Measurements from ENCODE around the gene FAT1.

FAT1 gene

GRCh38 chr4:186736466-186736865, 12.8 kb upstream of the FAT1 start:
- no peaks in the 10 kb centered on the region for H3K9me3 ChIP-seq (ENCODE audit: control insufficient read depth in 1 of 2, low read length in 2 of 2)
- H3K27me3 ChIP-seq (ENCODE audit: control insufficient read depth in 1 of 2, insufficient read depth in 2 of 2, low read length in 2 of 2) = no peaks in the 10 kb centered on the region
- no peak overlapping the region for H3K9ac ChIP-seq (ENCODE audit: low read depth in 1 of 2, low read length in 2 of 2)
- H3K4me3 ChIP-seq (ENCODE audit: low read depth in 1 of 2, low read length in 2 of 2) = no peak overlapping the region
- H3K36me3 ChIP-seq (ENCODE audit: control insufficient read depth in 1 of 2, insufficient read depth in 2 of 2, low read length in 2 of 2) = no peaks in the 10 kb centered on the region
- H3K27ac ChIP-seq (ENCODE audit: low read depth, low read length) = no peak overlapping the region
- H3K4me1 ChIP-seq (ENCODE audit: control insufficient read depth in 1 of 2, insufficient read depth in 2 of 2, low read length in 2 of 2) = peaks cover 12 to 17% of the 10 kb centered on the region in 2 donors

- H3K36me3 ChIP-seq (ENCODE audit: control insufficient read depth in 1 of 2, insufficient read depth in 2 of 2, low read length in 2 of 2) = no peaks in the 10 kb centered on the region
- H3K27me3 ChIP-seq (ENCODE audit: control insufficient read depth in 1 of 2, insufficient read depth in 2 of 2, low read length in 2 of 2) = no peaks in the 10 kb centered on the region
- no peak overlapping the region for H3K9ac ChIP-seq (ENCODE audit: low read depth in 1 of 2, low read length in 2 of 2)
- H3K27ac ChIP-seq (ENCODE audit: low read depth, low read length) = no peak overlapping the region
- no peak overlapping the region for H3K4me3 ChIP-seq (ENCODE audit: low read depth in 1 of 2, low read length in 2 of 2)
- no peaks in the 10 kb centered on the region for H3K9me3 ChIP-seq (ENCODE audit: control insufficient read depth in 1 of 2, low read length in 2 of 2)
- peaks cover 6 to 9% of the 10 kb centered on the region in 2 donors for H3K4me1 ChIP-seq (ENCODE audit: control insufficient read depth in 1 of 2, insufficient read depth in 2 of 2, low read length in 2 of 2)
These were observed 10.6 kb upstream of the FAT1 start for GRCh38 chr4:186734251-186734650.

GRCh38 chr4:186733778-186734177, 10.1 kb upstream of the FAT1 start:
- Histone ChIP-seq H3K27ac (ENCODE audit: low read depth, low read length) (no peak overlapping the region), H3K27me3 (ENCODE audit: control insufficient read depth in 1 of 2, insufficient read depth in 2 of 2, low read length in 2 of 2) (no peaks in the 10 kb centered on the region), H3K9me3 (ENCODE audit: control insufficient read depth in 1 of 2, low read length in 2 of 2) (no peaks in the 10 kb centered on the region), H3K4me3 (ENCODE audit: low read depth in 1 of 2, low read length in 2 of 2) (no peak overlapping the region), H3K4me1 (ENCODE audit: control insufficient read depth in 1 of 2, insufficient read depth in 2 of 2, low read length in 2 of 2) (peaks cover 6 to 14% of the 10 kb centered on the region in 2 donors), H3K9ac (ENCODE audit: low read depth in 1 of 2, low read length in 2 of 2) (no peak overlapping the region), H3K36me3 (ENCODE audit: control insufficient read depth in 1 of 2, insufficient read depth in 2 of 2, low read length in 2 of 2) (no peaks in the 10 kb centered on the region)

- H3K27me3 ChIP-seq (ENCODE audit: control insufficient read depth in 1 of 2, insufficient read depth in 2 of 2, low read length in 2 of 2) = peaks cover 0 to 3% of the 10 kb centered on the region in 2 donors
- H3K27ac ChIP-seq (ENCODE audit: low read depth, low read length) = no peak overlapping the region
- H3K4me1 ChIP-seq (ENCODE audit: control insufficient read depth in 1 of 2, insufficient read depth in 2 of 2, low read length in 2 of 2) = peaks cover 6 to 17% of the 10 kb centered on the region in 2 donors
These were observed 7.0 kb upstream of the FAT1 start for GRCh38 chr4:186730621-186731020.

GRCh38 chr4:186729856-186730255, 6.2 kb upstream of the FAT1 start:
- no peak overlapping the region for H3K27ac ChIP-seq (ENCODE audit: low read depth, low read length)
- H3K36me3 ChIP-seq (ENCODE audit: control insufficient read depth in 1 of 2, insufficient read depth in 2 of 2, low read length in 2 of 2) = no peaks in the 10 kb centered on the region
- H3K9me3 ChIP-seq (ENCODE audit: control insufficient read depth in 1 of 2, low read length in 2 of 2) = no peaks in the 10 kb centered on the region
- H3K4me1 ChIP-seq (ENCODE audit: control insufficient read depth in 1 of 2, insufficient read depth in 2 of 2, low read length in 2 of 2) = peaks cover 6 to 17% of the 10 kb centered on the region in 2 donors
- H3K27me3 ChIP-seq (ENCODE audit: control insufficient read depth in 1 of 2, insufficient read depth in 2 of 2, low read length in 2 of 2) = peaks cover 0 to 3% of the 10 kb centered on the region in 2 donors
- no peak overlapping the region for H3K9ac ChIP-seq (ENCODE audit: low read depth in 1 of 2, low read length in 2 of 2)
- no peak overlapping the region for H3K4me3 ChIP-seq (ENCODE audit: low read depth in 1 of 2, low read length in 2 of 2)

More at GRCh38 chr4:186730621-186731020, 7.0 kb upstream of the FAT1 start:
- Histone ChIP-seq H3K9ac (ENCODE audit: low read depth in 1 of 2, low read length in 2 of 2) (no peak overlapping the region), H3K9me3 (ENCODE audit: control insufficient read depth in 1 of 2, low read length in 2 of 2) (no peaks in the 10 kb centered on the region), H3K36me3 (ENCODE audit: control insufficient read depth in 1 of 2, insufficient read depth in 2 of 2, low read length in 2 of 2) (no peaks in the 10 kb centered on the region), H3K4me3 (ENCODE audit: low read depth in 1 of 2, low read length in 2 of 2) (no peak overlapping the region)

GRCh38 chr4:186728631-186729271, 5.1 kb upstream of the FAT1 start:
- peaks cover 6 to 17% of the 10 kb centered on the region in 2 donors for H3K4me1 ChIP-seq (ENCODE audit: control insufficient read depth in 1 of 2, insufficient read depth in 2 of 2, low read length in 2 of 2)
- H3K9ac ChIP-seq (ENCODE audit: low read depth in 1 of 2, low read length in 2 of 2) = no peak overlapping the region
- H3K27ac ChIP-seq (ENCODE audit: low read depth, low read length) = no peak overlapping the region
- no peaks in the 10 kb centered on the region for H3K9me3 ChIP-seq (ENCODE audit: control insufficient read depth in 1 of 2, low read length in 2 of 2)
- no peaks in the 10 kb centered on the region for H3K36me3 ChIP-seq (ENCODE audit: control insufficient read depth in 1 of 2, insufficient read depth in 2 of 2, low read length in 2 of 2)
- peak overlapping the region in 1 of 2 donors; percentile 48 for H3K4me3 ChIP-seq (ENCODE audit: low read depth in 1 of 2, low read length in 2 of 2)
- peaks cover 0 to 3% of the 10 kb centered on the region in 2 donors for H3K27me3 ChIP-seq (ENCODE audit: control insufficient read depth in 1 of 2, insufficient read depth in 2 of 2, low read length in 2 of 2)

- Histone ChIP-seq H3K9me3 (ENCODE audit: control insufficient read depth in 1 of 2, low read length in 2 of 2) (no peaks in the 10 kb centered on the region), H3K27ac (ENCODE audit: low read depth, low read length) (no peak overlapping the region), H3K27me3 (ENCODE audit: control insufficient read depth in 1 of 2, insufficient read depth in 2 of 2, low read length in 2 of 2) (peaks cover 0 to 3% of the 10 kb centered on the region in 2 donors), H3K9ac (ENCODE audit: low read depth in 1 of 2, low read length in 2 of 2) (peak overlapping the region; percentile 69 to 87), H3K36me3 (ENCODE audit: control insufficient read depth in 1 of 2, insufficient read depth in 2 of 2, low read length in 2 of 2) (no peaks in the 10 kb centered on the region), H3K4me3 (ENCODE audit: low read depth in 1 of 2, low read length in 2 of 2) (peak overlapping the region; percentile 78 to 87), H3K4me1 (ENCODE audit: control insufficient read depth in 1 of 2, insufficient read depth in 2 of 2, low read length in 2 of 2) (peaks cover 6 to 17% of the 10 kb centered on the region in 2 donors)
These were observed 4.4 kb upstream of the FAT1 start for GRCh38 chr4:186727977-186728519.

GRCh38 chr4:186727169-186727976, 3.7 kb upstream of the FAT1 start:
- Histone ChIP-seq H3K36me3 (ENCODE audit: control insufficient read depth in 1 of 2, insufficient read depth in 2 of 2, low read length in 2 of 2) (no peaks in the 10 kb centered on the region), H3K9ac (ENCODE audit: low read depth in 1 of 2, low read length in 2 of 2) (peak overlapping the region; percentile 69 to 87), H3K27me3 (ENCODE audit: control insufficient read depth in 1 of 2, insufficient read depth in 2 of 2, low read length in 2 of 2) (peaks cover 0 to 3% of the 10 kb centered on the region in 2 donors), H3K4me3 (ENCODE audit: low read depth in 1 of 2, low read length in 2 of 2) (peak overlapping the region; percentile 78 to 87), H3K4me1 (ENCODE audit: control insufficient read depth in 1 of 2, insufficient read depth in 2 of 2, low read length in 2 of 2) (peaks cover 6 to 17% of the 10 kb centered on the region in 2 donors), H3K9me3 (ENCODE audit: control insufficient read depth in 1 of 2, low read length in 2 of 2) (no peaks in the 10 kb centered on the region), H3K27ac (ENCODE audit: low read depth, low read length) (peak overlapping the region; percentile 82)

GRCh38 chr4:186726426-186727168, 2.9 kb upstream of the FAT1 start:
- H3K9me3 ChIP-seq (ENCODE audit: control insufficient read depth in 1 of 2, low read length in 2 of 2) = no peaks in the 10 kb centered on the region
- peak overlapping the region; percentile 78 to 87 for H3K4me3 ChIP-seq (ENCODE audit: low read depth in 1 of 2, low read length in 2 of 2)
- peaks cover 0 to 3% of the 10 kb centered on the region in 2 donors for H3K27me3 ChIP-seq (ENCODE audit: control insufficient read depth in 1 of 2, insufficient read depth in 2 of 2, low read length in 2 of 2)
- H3K27ac ChIP-seq (ENCODE audit: low read depth, low read length) = peak overlapping the region; percentile 82
- peak overlapping the region; percentile 69 to 87 for H3K9ac ChIP-seq (ENCODE audit: low read depth in 1 of 2, low read length in 2 of 2)
- no peaks in the 10 kb centered on the region for H3K36me3 ChIP-seq (ENCODE audit: control insufficient read depth in 1 of 2, insufficient read depth in 2 of 2, low read length in 2 of 2)
- H3K4me1 ChIP-seq (ENCODE audit: control insufficient read depth in 1 of 2, insufficient read depth in 2 of 2, low read length in 2 of 2) = peaks cover 6 to 17% of the 10 kb centered on the region in 2 donors

All from duodenal mucosa (tissue), 2 donors.